Neuronal stem cell (in vitro differentiated cells): Measurements from ENCODE around the gene RSAD1.

Source experiments
- DNase-seq: peaks from one replicate; pipeline ENCODE4 v3.0.0-alpha.2; 2013; ENCODE audit warnings: low spot score
- H2AFZ ChIP-seq: one replicate; pipeline ENCODE4 v1.6.1; 2013; ENCODE audit warnings: mild to moderate bottlenecking, low read length, inconsistent platforms
- H2AK5ac ChIP-seq: 2 replicates; pipeline ENCODE4 v1.6.1; 2013; ENCODE audit warnings: low read depth, mild to moderate bottlenecking, inconsistent platforms, low read length, moderate library complexity, mixed read lengths
- H2BK120ac ChIP-seq: 2 replicates; pipeline ENCODE4 v1.6.1; 2013; ENCODE audit warnings: low read depth, mild to moderate bottlenecking, inconsistent platforms, low read length, moderate library complexity, mixed read lengths
- H2BK12ac ChIP-seq: one replicate; pipeline ENCODE4 v1.6.1; 2013; ENCODE audit warnings: low read length, inconsistent platforms
- H2BK15ac ChIP-seq: 2 replicates; pipeline ENCODE4 v1.6.1; 2013; ENCODE audit warnings: mild to moderate bottlenecking, low read length, inconsistent platforms, mixed read lengths
- H2BK5ac ChIP-seq: one replicate; pipeline ENCODE4 v1.6.1; 2013; ENCODE audit warnings: inconsistent platforms, mild to moderate bottlenecking, low read length, moderate library complexity
- H3K14ac ChIP-seq: one replicate; pipeline ENCODE4 v1.6.1; 2013; ENCODE audit warnings: low read length, inconsistent platforms
- H3K18ac ChIP-seq: 2 replicates; pipeline ENCODE4 v1.6.1; 2013; ENCODE audit warnings: low read length, inconsistent platforms
- H3K23ac ChIP-seq: 2 replicates; pipeline ENCODE4 v1.6.1; 2013; ENCODE audit warnings: low read depth, mild to moderate bottlenecking, mixed read lengths, low read length, inconsistent platforms; ENCODE audit not compliant: poor library complexity
- H3K27ac ChIP-seq: replicated peaks from 3 replicates; pipeline ENCODE4 v1.5.1; 2013; ENCODE audit warnings: low read length, inconsistent platforms
- H3K27me3 ChIP-seq, 3 experiments: 2 replicates each; pipeline ENCODE4 v1.6.1; 2013; ENCODE audit warnings: low read length in 3 of 3, mild to moderate bottlenecking in 2 of 3, inconsistent platforms in 1 of 3, low read depth in 1 of 3, mixed read lengths in 1 of 3, moderate library complexity in 1 of 3; ENCODE audit not compliant: control insufficient read depth in 3 of 3, insufficient read depth in 3 of 3
- H3K36me3 ChIP-seq, 2 donors: replicated peaks in 1 of 2; 2 replicates each; pipeline ENCODE4 v1.6.1; 2013; ENCODE audit warnings: low read length in 2 of 2; ENCODE audit not compliant: control insufficient read depth in 2 of 2, insufficient read depth in 2 of 2
- H3K4ac ChIP-seq: 2 replicates; pipeline ENCODE4 v1.6.1; 2013; ENCODE audit warnings: inconsistent platforms, mild to moderate bottlenecking, low read length, moderate library complexity
- H3K4me1 ChIP-seq, 2 donors: 1 replicate in 1 of 2; 2 replicates in 1 of 2; pipeline ENCODE4 v1.6.1; 2013; ENCODE audit warnings: low read length in 2 of 2, low read depth in 1 of 2; ENCODE audit not compliant: control insufficient read depth in 2 of 2, insufficient read depth in 1 of 2
- H3K4me2 ChIP-seq: one replicate; pipeline ENCODE4 v1.6.1; 2013; ENCODE audit warnings: mild to moderate bottlenecking, low read length, inconsistent platforms; ENCODE audit not compliant: insufficient read depth, poor library complexity, severe bottlenecking
- H3K4me3 ChIP-seq, 2 donors: 2 replicates each; pipeline ENCODE4 v1.5.1; 2013; ENCODE audit warnings: low read length in 2 of 2, mild to moderate bottlenecking in 2 of 2, inconsistent platforms in 1 of 2, moderate library complexity in 1 of 2
- H3K79me1 ChIP-seq: one replicate; pipeline ENCODE4 v1.6.1; 2013; ENCODE audit warnings: low read depth, mild to moderate bottlenecking, inconsistent platforms, low read length, moderate library complexity
- H3K9ac ChIP-seq: one replicate; pipeline ENCODE4 v1.6.1; 2013; ENCODE audit warnings: mild to moderate bottlenecking, low read depth, low read length, inconsistent platforms; ENCODE audit not compliant: poor library complexity
- H3K9me3 ChIP-seq, 2 donors: replicated peaks in 1 of 2; 2 replicates each; pipeline versions ENCODE3 to v1.6.1; 2013; ENCODE audit warnings: low read length in 2 of 2, mild to moderate bottlenecking in 2 of 2, inconsistent platforms in 1 of 2, low read depth in 1 of 2, mixed read lengths in 1 of 2, moderate library complexity in 1 of 2; ENCODE audit not compliant: control insufficient read depth in 2 of 2, insufficient read depth in 1 of 2
- H4K8ac ChIP-seq: one replicate; pipeline ENCODE4 v1.6.1; 2013; ENCODE audit warnings: low read depth, mild to moderate bottlenecking, inconsistent platforms, low read length, moderate library complexity
- H4K91ac ChIP-seq: one replicate; pipeline ENCODE4 v1.6.1; 2013; ENCODE audit warnings: low read length, low read depth, mild to moderate bottlenecking, inconsistent platforms; ENCODE audit not compliant: poor library complexity
- WGBS, 2 donors: extraction: QIAGEN DNeasy Blood & Tissue Kit; methylation state at CpG; one replicate each; pipeline ENCODE4 v1.1.7; 2013; ENCODE audit warnings: missing lambda C conversion rate in 2 of 2, mixed read lengths in 1 of 2; ENCODE audit not compliant: insufficient read length in 2 of 2, insufficient replicate concordance in 1 of 2; ENCODE audit errors: extremely low coverage in 2 of 2; 5-methylcytosine and 5-hydroxymethylcytosine counted together

Gene RSAD1

DNA sequence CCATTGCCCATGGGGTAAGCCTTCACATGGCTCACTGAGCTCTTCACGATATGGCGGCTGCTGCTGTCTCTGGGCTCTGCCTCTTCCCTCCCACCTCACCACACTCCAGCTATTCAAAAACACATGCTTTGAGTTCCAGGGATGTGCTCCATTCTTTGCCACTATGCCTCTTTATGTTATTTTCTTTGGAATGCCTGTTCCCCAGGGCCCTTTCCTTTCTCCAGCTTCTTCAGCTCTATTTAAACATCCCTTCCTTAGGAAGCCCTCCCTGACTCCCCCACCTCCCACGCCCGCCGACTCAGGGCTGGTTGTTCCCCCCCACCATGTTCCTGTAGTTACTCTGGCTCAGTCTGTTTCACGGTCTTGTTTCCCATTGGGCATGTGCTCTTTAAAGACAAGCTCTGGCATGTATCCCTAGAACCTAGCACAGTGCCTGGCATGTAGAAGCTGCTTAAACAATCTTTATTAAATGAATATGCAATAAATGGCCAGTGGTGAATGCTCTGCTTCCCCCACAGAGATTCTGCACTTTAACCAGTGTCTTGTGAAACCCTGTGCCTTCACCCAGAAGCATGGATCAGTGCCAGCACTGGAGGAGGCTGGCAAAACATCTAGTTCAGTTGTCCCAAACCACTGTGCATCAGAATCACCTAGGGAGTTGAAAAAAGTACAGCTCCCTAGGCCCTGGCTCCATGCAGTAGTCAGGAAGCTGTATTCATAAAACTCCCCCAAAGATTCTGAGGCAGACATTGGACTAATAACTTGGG lies 36.5 kb downstream of the RSAD1 start:
- no peak overlapping the region for H3K23ac ChIP-seq
- no peak overlapping the region for H2BK15ac ChIP-seq
- H3K4ac ChIP-seq: no peak overlapping the region
- no CpG with 5 or more reads among the region's 6 CpGs for WGBS, 2 donors
- no peak overlapping the region for H4K8ac ChIP-seq
- peaks cover 18% of the 10 kb centered on the region in 2 donors for H3K4me1 ChIP-seq
- H3K18ac ChIP-seq: peak overlapping the region; percentile 5
- peak overlapping the region; percentile 3 for H2BK120ac ChIP-seq
- H3K9ac ChIP-seq: no peak overlapping the region
- no peak overlapping the region for H4K91ac ChIP-seq
- H2BK12ac ChIP-seq: no peak overlapping the region
- peak overlapping the region; percentile 79 for H3K27ac ChIP-seq
- no peak overlapping the region for H3K4me3 ChIP-seq
- H3K9me3 ChIP-seq: no peaks in the 10 kb centered on the region
- peaks cover 0 to 23% (median 0%) of the 10 kb centered on the region in 3 experiments for H3K27me3 ChIP-seq
- no peaks in the 10 kb centered on the region for H3K36me3 ChIP-seq
- H3K4me2 ChIP-seq: no peak overlapping the region
- peak overlapping the region; percentile 38 for H2AFZ ChIP-seq
- H3K79me1 ChIP-seq: no peaks in the 10 kb centered on the region
- no peak overlapping the region for H2BK5ac ChIP-seq
- H2AK5ac ChIP-seq: no peak overlapping the region
- DNase-seq: peak; percentile 56
- no peak overlapping the region for H3K14ac ChIP-seq

DNA sequence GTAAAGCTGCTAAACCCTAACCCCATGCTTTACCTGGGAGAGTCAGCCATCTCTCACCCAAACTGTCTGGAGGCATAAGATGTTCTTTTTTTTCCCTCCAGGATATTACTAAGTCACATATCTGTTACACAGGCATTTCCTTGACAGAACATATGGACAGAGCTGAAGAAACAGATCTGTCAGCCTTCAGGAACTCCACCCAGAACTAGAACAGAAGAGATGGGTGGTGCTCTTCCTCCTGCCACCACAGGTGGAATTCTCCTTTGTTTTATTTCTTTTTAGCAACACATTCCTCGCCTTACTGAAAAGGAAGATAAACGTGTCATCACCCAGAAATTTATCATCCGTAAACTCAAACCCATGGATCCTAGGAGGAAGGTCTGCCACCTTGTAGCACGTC lies 38.4 kb downstream of the RSAD1 start:
- H3K27ac ChIP-seq: no peak overlapping the region
- no peak overlapping the region for H3K23ac ChIP-seq
- H2BK5ac ChIP-seq: no peak overlapping the region
- H2AFZ ChIP-seq: no peak overlapping the region
- H3K36me3 ChIP-seq: no peaks in the 10 kb centered on the region
- H2BK120ac ChIP-seq: no peak overlapping the region
- no peaks in the 10 kb centered on the region for H3K9me3 ChIP-seq
- H3K14ac ChIP-seq: no peak overlapping the region
- no peak overlapping the region for H3K9ac ChIP-seq
- no peak overlapping the region for H2BK15ac ChIP-seq
- peaks cover 11% of the 10 kb centered on the region in 2 donors for H3K4me1 ChIP-seq
- H4K8ac ChIP-seq: no peak overlapping the region
- WGBS, 2 donors: no CpG with 5 or more reads among the region's 4 CpGs
- no peak overlapping the region for H2BK12ac ChIP-seq
- H2AK5ac ChIP-seq: no peak overlapping the region
- no peak overlapping the region for H3K4me3 ChIP-seq
- H3K79me1 ChIP-seq: no peaks in the 10 kb centered on the region
- H3K18ac ChIP-seq: no peak overlapping the region
- DNase-seq: no peak
- H4K91ac ChIP-seq: no peak overlapping the region
- no peak overlapping the region for H3K4me2 ChIP-seq
- H3K4ac ChIP-seq: no peak overlapping the region
- H3K27me3 ChIP-seq: peaks cover 0 to 35% (median 0%) of the 10 kb centered on the region in 3 experiments

DNA sequence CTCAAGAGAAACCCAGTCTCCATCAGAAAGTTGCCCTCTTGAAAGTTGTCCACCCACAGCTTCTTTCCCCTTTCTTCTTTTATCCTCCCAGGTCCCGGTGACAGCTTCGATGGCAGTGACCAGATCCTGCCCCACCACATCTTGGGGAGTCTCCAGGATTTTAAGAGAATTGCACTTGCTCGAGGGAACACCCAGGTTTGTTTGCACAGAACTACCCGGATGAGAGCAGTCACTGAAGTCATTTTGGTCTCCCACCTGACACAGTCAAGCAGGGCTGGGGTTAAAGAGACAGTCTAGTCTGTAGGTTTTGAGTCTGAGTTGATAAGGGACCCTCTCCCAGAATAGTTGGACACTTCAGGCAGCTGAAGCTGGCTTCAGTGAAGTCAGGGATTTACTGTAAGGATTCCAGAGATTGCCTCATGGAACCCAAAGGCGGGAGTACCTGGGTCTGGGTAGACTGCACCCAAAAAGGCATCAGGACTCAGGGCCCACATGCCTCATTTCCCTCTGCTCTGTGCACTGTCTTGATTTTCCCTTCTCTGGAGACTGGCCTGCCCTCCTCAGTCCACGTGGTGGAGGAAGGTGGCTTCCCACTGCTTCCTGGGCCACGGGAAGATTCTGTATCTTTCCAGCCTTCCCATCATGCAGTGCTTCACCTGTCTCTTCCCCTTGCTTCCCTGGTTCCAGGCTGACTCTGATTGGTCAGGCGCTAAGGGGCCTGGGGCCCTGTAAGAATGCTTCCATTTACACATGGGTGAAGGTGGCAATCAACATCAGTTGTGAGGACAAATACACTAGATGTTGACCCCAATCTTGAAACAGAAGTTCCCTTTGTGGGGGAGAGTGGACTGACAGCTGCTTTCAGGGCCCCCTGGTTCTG lies 39.1 kb downstream of the RSAD1 start:
- Histone ChIP-seq H4K91ac (no peak overlapping the region), H3K23ac (no peak overlapping the region), H3K4ac (no peak overlapping the region), H4K8ac (no peak overlapping the region), H2BK12ac (no peak overlapping the region), H3K18ac (no peak overlapping the region), H3K79me1 (no peaks in the 10 kb centered on the region), H3K4me3 (no peak overlapping the region), H2BK5ac (no peak overlapping the region), H2AFZ (peak overlapping the region; percentile 75), H2BK15ac (no peak overlapping the region), H3K14ac (no peak overlapping the region), H3K27me3 (peaks cover 0 to 35% (median 0%) of the 10 kb centered on the region in 3 experiments), H3K36me3 (no peaks in the 10 kb centered on the region), H3K27ac (no peak overlapping the region), H3K4me1 (peaks cover 11% of the 10 kb centered on the region in 2 donors), H2BK120ac (peak overlapping the region; percentile 6), H3K9ac (no peak overlapping the region), H3K4me2 (no peak overlapping the region), H2AK5ac (no peak overlapping the region), H3K9me3 (no peaks in the 10 kb centered on the region)
- WGBS, 2 donors: no CpG with 5 or more reads among the region's 8 CpGs
- no peak for DNase-seq
